Epithelial cell of esophagus (primary cell): Measurements from ENCODE around the gene RELA.
"Not testable (repeated sequence)": the region's sequence is repeated elsewhere in the genome, so short reads cannot be mapped to it uniquely, and the experiment has no call there.

Source experiments
- DNase-seq: peaks from one replicate; pipeline ENCODE4 v3.0.0; 2010; ENCODE audit warnings: low read depth
- H3K4me3 ChIP-seq: 2 replicates; pipeline ENCODE4 v1.5.1; 2011; ENCODE audit warnings: mild to moderate bottlenecking, low read length, control low read depth
- TF ChIP-seq, protein P1 (sequence below): IDR thresholded peaks from 2 replicates; pipeline ENCODE4 v1.5.1; 2011; ENCODE audit warnings: low read depth, mild to moderate bottlenecking, low read length, control low read depth, inconsistent platforms; ENCODE audit not compliant: insufficient read depth; ENCODE audit errors: missing control alignments

The RELA gene

DNA sequence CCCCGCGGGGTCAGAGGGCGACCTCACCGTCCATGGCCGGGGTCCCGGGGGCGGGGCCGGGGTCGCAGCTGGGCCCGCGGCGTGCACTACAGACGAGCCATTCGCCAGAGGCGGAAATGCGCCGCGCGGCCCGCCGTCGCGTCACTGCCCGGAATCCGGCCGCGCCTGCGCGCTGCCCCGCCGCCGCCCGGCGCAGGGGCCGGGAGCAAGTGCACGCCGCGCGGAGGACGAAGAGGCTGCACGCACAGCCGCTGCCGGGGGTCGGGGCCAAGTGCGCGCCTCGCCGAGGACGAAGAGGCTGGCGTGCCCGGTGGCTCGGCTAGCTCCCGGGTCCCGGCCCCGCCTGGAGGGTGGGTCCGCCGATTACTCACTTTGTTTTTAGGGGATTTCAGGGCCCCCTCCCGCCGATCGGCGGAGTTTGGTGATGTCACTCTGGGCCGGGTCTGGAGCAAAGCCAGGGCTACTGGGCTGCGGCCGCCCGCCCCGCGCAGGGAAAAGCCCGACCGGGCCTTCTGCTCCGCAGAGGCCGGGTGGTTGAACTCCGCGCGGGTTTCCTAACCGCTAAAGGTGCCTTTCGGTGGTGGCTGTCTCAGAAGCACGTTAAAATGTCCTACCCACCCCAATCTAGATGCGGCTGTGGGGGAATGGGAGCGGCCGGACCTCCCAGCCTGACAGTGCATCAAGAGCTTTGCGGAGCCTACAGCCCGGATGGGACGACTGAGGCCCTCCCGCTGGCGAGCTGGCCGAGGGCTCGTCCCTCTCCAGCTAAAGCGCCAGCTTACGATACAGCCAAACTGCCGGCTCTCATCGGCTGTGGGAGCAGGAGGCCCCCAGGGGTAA is at the start of gene RELA:
RELA (minus strand) TSS at position 118 of the 840 bp plus-strand sequence; CDS start at position 34, 84 bp downstream.
- H3K4me3 ChIP-seq = peak within 1 kb of the TSS; percentile 99
- DNase-seq = peak; percentile 96
- TF ChIP-seq, protein P1, sequence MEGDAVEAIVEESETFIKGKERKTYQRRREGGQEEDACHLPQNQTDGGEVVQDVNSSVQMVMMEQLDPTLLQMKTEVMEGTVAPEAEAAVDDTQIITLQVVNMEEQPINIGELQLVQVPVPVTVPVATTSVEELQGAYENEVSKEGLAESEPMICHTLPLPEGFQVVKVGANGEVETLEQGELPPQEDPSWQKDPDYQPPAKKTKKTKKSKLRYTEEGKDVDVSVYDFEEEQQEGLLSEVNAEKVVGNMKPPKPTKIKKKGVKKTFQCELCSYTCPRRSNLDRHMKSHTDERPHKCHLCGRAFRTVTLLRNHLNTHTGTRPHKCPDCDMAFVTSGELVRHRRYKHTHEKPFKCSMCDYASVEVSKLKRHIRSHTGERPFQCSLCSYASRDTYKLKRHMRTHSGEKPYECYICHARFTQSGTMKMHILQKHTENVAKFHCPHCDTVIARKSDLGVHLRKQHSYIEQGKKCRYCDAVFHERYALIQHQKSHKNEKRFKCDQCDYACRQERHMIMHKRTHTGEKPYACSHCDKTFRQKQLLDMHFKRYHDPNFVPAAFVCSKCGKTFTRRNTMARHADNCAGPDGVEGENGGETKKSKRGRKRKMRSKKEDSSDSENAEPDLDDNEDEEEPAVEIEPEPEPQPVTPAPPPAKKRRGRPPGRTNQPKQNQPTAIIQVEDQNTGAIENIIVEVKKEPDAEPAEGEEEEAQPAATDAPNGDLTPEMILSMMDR = no peak

DNA sequence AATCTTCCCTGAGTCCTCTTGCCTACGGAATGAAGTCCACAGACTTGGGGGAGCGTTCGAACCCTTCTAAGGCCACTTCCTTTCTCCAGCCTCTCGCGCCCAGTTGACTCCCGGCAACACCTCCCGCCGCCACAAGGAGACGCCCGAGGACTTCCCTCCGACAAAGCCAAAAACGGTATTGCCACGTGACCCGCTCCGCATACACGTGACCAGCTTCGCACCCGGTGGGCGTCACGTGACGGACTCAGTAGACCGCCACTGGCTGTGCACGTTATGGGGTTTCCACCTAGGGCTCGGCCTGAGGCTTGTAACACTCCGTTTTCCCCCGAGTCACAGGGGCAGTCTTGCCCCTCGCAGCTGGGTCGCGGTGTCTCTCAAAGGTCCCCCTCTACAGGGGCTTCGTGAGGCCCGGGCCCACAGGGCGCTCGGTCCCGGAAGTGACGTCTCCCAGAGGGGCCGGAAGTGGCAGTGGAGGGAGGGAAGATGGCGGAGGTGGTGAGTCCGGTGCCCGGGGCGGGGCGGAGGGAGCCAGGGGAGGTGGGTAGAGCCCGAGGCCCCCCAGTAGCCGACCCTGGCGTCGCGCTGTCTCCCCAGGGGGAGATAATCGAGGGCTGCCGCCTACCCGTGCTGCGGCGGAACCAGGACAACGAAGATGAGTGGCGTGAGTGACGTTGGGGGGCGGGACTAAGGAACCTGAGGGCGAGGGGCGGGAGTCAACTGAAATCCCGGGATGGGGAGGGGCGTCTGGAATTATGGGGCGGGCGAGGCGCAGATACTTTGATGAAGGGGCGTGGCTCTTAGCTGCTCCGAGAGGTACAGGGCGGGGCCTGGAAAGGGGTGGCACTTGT is 49.3 kb upstream of the RELA start, which contains the start of gene KAT5:
KAT5 (plus strand) TSS at position 468 of the 848 bp plus-strand sequence; CDS start at position 484, 16 bp downstream.
- TF ChIP-seq, protein P1 = peak; percentile 98
- DNase-seq = peak; percentile 99
- H3K4me3 ChIP-seq = peak within 1 kb of the TSS; percentile 84

DNA sequence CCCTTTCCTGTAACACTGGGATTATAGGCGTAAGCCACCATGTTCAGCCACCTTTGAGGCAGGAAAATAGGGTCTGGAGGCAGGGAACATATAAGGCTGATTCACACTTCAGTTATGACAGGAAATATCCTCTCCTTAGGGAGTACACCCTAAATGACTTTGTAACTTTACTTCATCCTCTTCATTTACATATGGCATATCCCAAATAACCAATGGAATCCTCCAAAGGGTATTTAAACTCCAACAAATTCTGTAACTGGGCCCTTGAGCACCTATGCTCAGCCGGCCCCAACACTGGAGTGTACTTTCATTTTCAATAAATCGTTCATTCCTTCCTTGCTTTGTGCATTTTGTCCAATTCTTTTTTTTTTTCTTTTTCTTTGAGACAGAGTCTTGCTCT is 47.7 kb upstream of the RELA start:
- DNase-seq = no peak
- H3K4me3 ChIP-seq = no peak overlapping the region
- TF ChIP-seq, protein P1 = no peak

DNA sequence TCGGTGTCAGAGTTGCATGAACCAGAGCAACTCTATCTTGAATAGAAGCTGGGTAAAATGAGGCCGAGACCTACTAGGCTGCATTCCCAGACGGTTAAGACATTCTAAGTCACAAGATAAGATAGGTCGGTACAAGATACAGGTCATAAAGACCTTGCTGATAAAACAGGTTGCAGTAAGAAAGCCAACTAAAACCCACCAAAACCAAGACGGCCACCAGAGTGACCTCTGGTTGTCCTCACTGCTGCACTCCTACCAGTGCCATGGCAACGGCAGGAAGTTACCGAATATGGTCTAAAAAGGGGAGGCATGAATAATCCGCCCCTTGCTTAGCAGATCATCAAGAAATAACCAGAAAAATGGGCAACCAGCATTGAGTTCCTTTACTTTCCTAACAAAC is 46.9 kb upstream of the RELA start:
- TF ChIP-seq, protein P1 = no peak
- no peak for DNase-seq
- no peak overlapping the region for H3K4me3 ChIP-seq

DNA sequence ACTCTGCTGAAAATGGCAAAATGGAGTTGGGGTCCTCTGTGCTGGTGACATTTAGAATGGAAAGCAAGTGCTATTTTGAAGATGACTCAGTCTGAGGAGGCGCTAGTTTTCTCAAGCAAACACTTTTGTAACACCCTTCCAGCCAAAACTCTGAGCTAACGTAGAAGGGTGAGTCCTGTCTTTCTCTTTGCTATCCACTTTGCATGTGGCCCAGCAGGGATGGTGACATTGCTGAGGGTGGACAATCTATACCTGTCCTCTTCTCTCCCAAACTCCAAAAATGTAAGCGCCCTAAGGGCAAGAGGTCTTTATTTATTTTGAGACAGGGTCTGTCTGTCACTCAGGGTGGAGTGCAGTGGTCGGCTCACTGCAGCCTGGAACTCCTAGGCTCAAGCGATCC is 45.7 kb upstream of the RELA start:
- H3K4me3 ChIP-seq = no peak overlapping the region

DNA sequence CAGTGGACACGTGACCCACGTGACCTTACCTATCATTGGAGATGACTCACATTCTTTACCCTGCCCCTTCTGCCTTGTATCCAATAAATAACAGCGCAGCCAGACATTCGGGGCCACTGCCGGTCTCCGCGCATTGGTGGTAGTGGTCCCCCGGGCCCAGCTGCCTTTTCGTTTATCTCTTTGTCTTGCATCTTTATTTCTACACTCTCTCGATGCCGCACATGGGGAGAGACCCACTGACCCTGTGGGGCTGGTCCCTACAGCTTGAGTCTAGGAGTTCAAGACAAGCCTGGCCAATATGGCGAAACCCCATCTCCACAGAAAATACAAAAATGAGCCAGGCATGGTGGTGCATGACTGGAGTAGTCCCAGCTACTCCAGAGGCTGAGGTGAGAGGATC is 44.3 kb upstream of the RELA start:
- DNase-seq, H3K4me3 ChIP-seq: not testable (repeated sequence)

More for the DNA sequence above, 45.7 kb upstream of the RELA start:
- DNase-seq = no peak
- TF ChIP-seq, protein P1 = no peak

DNA sequence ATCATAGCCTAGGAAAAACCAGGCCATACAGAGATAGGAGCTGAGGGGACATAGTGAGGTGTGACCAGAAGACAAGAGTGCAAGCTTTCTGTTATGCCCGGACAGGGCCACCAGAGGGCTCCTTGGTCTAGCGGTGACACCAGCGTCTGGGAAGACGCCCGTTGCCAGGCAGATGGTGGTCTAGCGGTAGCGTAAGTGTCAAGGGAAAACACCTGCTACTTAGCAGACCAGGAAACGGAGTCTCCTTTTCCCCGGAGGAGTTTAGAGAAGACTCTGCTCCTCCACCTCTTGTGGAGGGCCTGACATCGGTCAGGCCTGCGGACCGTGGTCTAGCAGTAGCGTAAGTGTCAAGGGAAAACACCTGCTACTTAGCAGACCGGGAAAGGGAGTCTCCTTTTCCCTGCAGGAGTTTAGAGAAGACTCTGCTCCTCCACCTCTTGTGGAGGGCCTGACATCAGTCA is 43.6 kb upstream of the RELA start:
- DNase-seq = peak; percentile 30
- TF ChIP-seq, protein P1 = peak; percentile 55
- not testable (repeated sequence) for H3K4me3 ChIP-seq
